Brain microvascular endothelial cell (primary cell): ENCODE data around the gene GNB1L.

Experiments
- DNase-seq: peaks from one replicate; pipeline ENCODE4 v3.0.0-alpha.2; 2020
- H3K27ac ChIP-seq: fragments of 250-450 bp; sonication (Bioruptor Pico); 2 replicates; pipeline ENCODE4 v1.5.1; 2020; ENCODE audit warnings: mild to moderate bottlenecking, moderate library complexity
- H3K27me3 ChIP-seq: fragments of 250-450 bp; sonication (Bioruptor Pico); replicated peaks from 2 replicates; pipeline ENCODE4 v1.5.1; 2020; ENCODE audit warnings: mild to moderate bottlenecking
- H3K36me3 ChIP-seq: fragments of 250-450 bp; sonication (Bioruptor Pico); replicated peaks from 2 replicates; pipeline ENCODE4 v1.5.1; 2020; ENCODE audit warnings: mild to moderate bottlenecking
- H3K4me3 ChIP-seq: 2 replicates; pipeline ENCODE4 v1.5.1; 2011; ENCODE audit warnings: low read depth, mild to moderate bottlenecking, control low read depth, low read length, moderate library complexity
- CTCF ChIP-seq: IDR thresholded peaks from 2 replicates; pipeline ENCODE4 v1.5.1; 2011; ENCODE audit warnings: low read depth, mild to moderate bottlenecking, moderate library complexity, low read length, control low read depth, inconsistent platforms; ENCODE audit errors: missing control alignments
- in situ Hi-C: cut with HindIII; loops from 2 replicates; pipeline ENCODE4 v1.10.0; 2017; ENCODE audit warnings: low sequenced_read_pairs, low pct_ligation_motif_present

Gene GNB1L

GRCh38 chr22:19875061-19875530 is 20.4 kb upstream of the GNB1L start:
- Histone ChIP-seq H3K27me3 (no peaks in the 10 kb centered on the region), H3K27ac (no peak overlapping the region), H3K36me3 (no peaks in the 10 kb centered on the region), H3K4me3 (no peak overlapping the region)
- TF ChIP-seq CTCF: no peak
- DNase-seq: no peak
- in situ Hi-C loops: no loop called here

GRCh38 chr22:19874307-19875060 is 19.8 kb upstream of the GNB1L start:
- in situ Hi-C loops: no loop called here
- no peak for TF ChIP-seq CTCF
- DNase-seq: no peak
- Histone ChIP-seq H3K27ac (no peak overlapping the region), H3K4me3 (no peak overlapping the region), H3K27me3 (no peaks in the 10 kb centered on the region), H3K36me3 (no peaks in the 10 kb centered on the region)

GRCh38 chr22:19873960-19874306 is 19.3 kb upstream of the GNB1L start:
- no peak for TF ChIP-seq CTCF
- Histone ChIP-seq H3K36me3 (no peaks in the 10 kb centered on the region), H3K27ac (no peak overlapping the region), H3K4me3 (no peak overlapping the region), H3K27me3 (no peaks in the 10 kb centered on the region)
- in situ Hi-C loops: no loop called here
- no peak for DNase-seq

GRCh38 chr22:19873138-19873959 is 18.7 kb upstream of the GNB1L start:
- no peak overlapping the region for H3K27ac ChIP-seq
- DNase-seq: no peak
- in situ Hi-C loops: no loop called here
- no peaks in the 10 kb centered on the region for H3K36me3 ChIP-seq
- no peaks in the 10 kb centered on the region for H3K27me3 ChIP-seq
- H3K4me3 ChIP-seq: no peak overlapping the region
- TF ChIP-seq CTCF: no peak

GRCh38 chr22:19872779-19873137 is 18.1 kb upstream of the GNB1L start:
- no peak for TF ChIP-seq CTCF
- Histone ChIP-seq H3K27ac (no peak overlapping the region), H3K27me3 (no peaks in the 10 kb centered on the region), H3K36me3 (no peaks in the 10 kb centered on the region), H3K4me3 (no peak overlapping the region)
- no peak for DNase-seq
- in situ Hi-C loops: no loop called here
